HG02678 (cell line): ENCODE results near the gene PILRB.
"Not testable (repeated sequence)": the region's sequence is repeated elsewhere in the genome, so short reads cannot be mapped to it uniquely, and the experiment has no call there.

Experiments
- ATAC-seq: cut with Tn5 transposase; IDR thresholded peaks from one replicate; pipeline ENCODE4 v1.9.1; 2021; ENCODE audit warnings: mild to moderate bottlenecking, moderate library complexity; ENCODE audit not compliant: unreplicated experiment

Gene PILRB

GRCh38 chr7:100358027-100358856, at the start of gene PILRB:
TSS of gene PILRB (plus strand) at chr7:100358117. CDS start at chr7:100358303, 186 bp downstream.
- no peak for ATAC-seq

GRCh38 chr7:100318329-100318728, 39.6 kb upstream of the PILRB start:
- ATAC-seq, result not testable (repeated sequence)

- ATAC-seq, result not testable (repeated sequence)
Measured at GRCh38 chr7:100321648-100322047, 36.3 kb upstream of the PILRB start.

- not testable (repeated sequence) for ATAC-seq
Measured at GRCh38 chr7:100324194-100324593, 33.7 kb upstream of the PILRB start.

GRCh38 chr7:100325671-100326070, 32.2 kb upstream of the PILRB start:
- not testable (repeated sequence) for ATAC-seq

- not testable (repeated sequence) for ATAC-seq
Measured at GRCh38 chr7:100326914-100327313, 31.0 kb upstream of the PILRB start.

GRCh38 chr7:100335566-100336466, 22.1 kb upstream of the PILRB start:
- peak; percentile 97 for ATAC-seq

GRCh38 chr7:100338083-100338696, 19.7 kb upstream of the PILRB start:
- not testable (repeated sequence) for ATAC-seq

- not testable (repeated sequence) for ATAC-seq
Measured at GRCh38 chr7:100341286-100341685, 16.6 kb upstream of the PILRB start.

- no peak for ATAC-seq
Measured at GRCh38 chr7:100342765-100343164, 15.2 kb upstream of the PILRB start.

GRCh38 chr7:100344124-100344559, 13.8 kb upstream of the PILRB start:
- ATAC-seq, result not testable (repeated sequence)

- ATAC-seq, result peak; percentile 83
Measured at GRCh38 chr7:100344560-100345287, 13.2 kb upstream of the PILRB start.

- peak; percentile 37 for ATAC-seq
Measured at GRCh38 chr7:100345288-100345672, 12.6 kb upstream of the PILRB start.

- no peak for ATAC-seq
Measured at GRCh38 chr7:100346921-100347320, 11.0 kb upstream of the PILRB start.

- ATAC-seq, result no peak
Measured at GRCh38 chr7:100348805-100349204, 9.1 kb upstream of the PILRB start.

- no peak for ATAC-seq
Measured at GRCh38 chr7:100349757-100350156, 8.2 kb upstream of the PILRB start.

GRCh38 chr7:100351657-100352058, 6.3 kb upstream of the PILRB start:
- no peak for ATAC-seq

- ATAC-seq, result not testable (repeated sequence)
Measured at GRCh38 chr7:100352230-100352781, 5.6 kb upstream of the PILRB start.

GRCh38 chr7:100352984-100353684, 4.8 kb upstream of the PILRB start:
- ATAC-seq, result no peak
